C4-2B (cell line): ENCODE results near the gene PPM1D.
"Not testable (repeated sequence)": the region's sequence is repeated elsewhere in the genome, so short reads cannot be mapped to it uniquely, and the experiment has no call there.

Experiments
- CTCF ChIP-seq: fragments of 450-650 bp; conservative IDR thresholded peaks from 2 replicates; pipeline ENCODE4 v1.5.1; 2017; ENCODE audit warnings: mild to moderate bottlenecking
- ZFX ChIP-seq: fragments of 450-650 bp; IDR thresholded peaks from 2 replicates; pipeline ENCODE4 v1.6.1; 2017

- not testable (repeated sequence) for TF ChIP-seq CTCF, ZFX
Observed at GRCh38 chr17:60594170-60594569, 5.8 kb upstream of the PPM1D start.
